HepG2 (cell line): ENCODE results near the gene RIPOR3. TPM values are rescaled to one million over a fixed set of nuclear protein-coding genes. Genes with fewer than 3 reads are reported as not detected.

Experiments
- CAMTA2 ChIP-seq: sonication (generic); formaldehyde crosslinking; IDR thresholded peaks from 2 replicates; pipeline ENCODE4 v1.4.0; 2020; ENCODE audit warnings: mild to moderate bottlenecking, missing genetic modification reagents, borderline replicate concordance
- ETV6 ChIP-seq: sonication (generic); formaldehyde crosslinking; conservative IDR thresholded peaks from 2 replicates; pipeline ENCODE4 v1.4.0; 2020; ENCODE audit warnings: missing genetic modification reagents
- GPN1 ChIP-seq: sonication (generic); formaldehyde crosslinking; IDR thresholded peaks from 2 replicates; pipeline ENCODE4 v1.5.1; 2020; ENCODE audit warnings: missing genetic modification reagents, borderline replicate concordance
- GTF3A ChIP-seq: sonication (generic); formaldehyde crosslinking; conservative IDR thresholded peaks from 2 replicates; pipeline ENCODE4 v1.4.0; 2020; ENCODE audit warnings: mild to moderate bottlenecking, missing genetic modification reagents
- MED1 ChIP-seq: sonication (generic); formaldehyde crosslinking; IDR thresholded peaks from 2 replicates; pipeline ENCODE4 v1.4.0; 2020; ENCODE audit warnings: missing genetic modification reagents
- SALL1 ChIP-seq: sonication (generic); formaldehyde crosslinking; IDR thresholded peaks from 2 replicates; pipeline ENCODE4 v1.8.0; 2022; ENCODE audit warnings: mild to moderate bottlenecking, missing genetic modification reagents
- SP5 ChIP-seq: IDR thresholded peaks from 2 replicates; pipeline ENCODE4 v1.6.1; 2016; ENCODE audit warnings: low read depth, borderline replicate concordance
- STAT6 ChIP-seq: sonication (generic); formaldehyde crosslinking; IDR thresholded peaks from 2 replicates; pipeline ENCODE4 v1.4.0; 2020; ENCODE audit warnings: missing genetic modification reagents, mild to moderate bottlenecking, borderline replicate concordance
- ZEB1 ChIP-seq: IDR thresholded peaks from 2 replicates; pipeline ENCODE4 v1.6.1; 2012; ENCODE audit warnings: mild to moderate bottlenecking, low read depth, inconsistent platforms; ENCODE audit not compliant: insufficient replicate concordance
- ZFY ChIP-seq: sonication (generic); formaldehyde crosslinking; IDR thresholded peaks from 2 replicates; pipeline ENCODE4 v1.4.0; 2020; ENCODE audit warnings: missing genetic modification reagents
- ZGPAT ChIP-seq: IDR thresholded peaks from 2 replicates; pipeline ENCODE4 v1.6.1; 2016; ENCODE audit warnings: mild to moderate bottlenecking
- ZNF230 ChIP-seq: sonication (generic); formaldehyde crosslinking; IDR thresholded peaks from 2 replicates; pipeline ENCODE4 v1.4.0; 2020; ENCODE audit warnings: mild to moderate bottlenecking, missing genetic modification reagents
- ZNF264 ChIP-seq: sonication (generic); formaldehyde crosslinking; IDR thresholded peaks from 2 replicates; pipeline ENCODE4 v1.4.0; 2020; ENCODE audit warnings: missing genetic modification reagents
- ZNF30 ChIP-seq: sonication (generic); formaldehyde crosslinking; IDR thresholded peaks from 2 replicates; pipeline ENCODE4 v1.5.0; 2020; ENCODE audit warnings: mild to moderate bottlenecking, missing genetic modification reagents
- ZNF557 ChIP-seq: sonication (generic); formaldehyde crosslinking; IDR thresholded peaks from 2 replicates; pipeline ENCODE4 v1.4.0; 2020; ENCODE audit warnings: missing genetic modification reagents
- ZNF749 ChIP-seq: sonication (generic); formaldehyde crosslinking; IDR thresholded peaks from 2 replicates; pipeline ENCODE4 v1.8.0; 2022; ENCODE audit warnings: mild to moderate bottlenecking, missing genetic modification reagents, moderate library complexity, borderline replicate concordance
- polyA plus RNA-seq, 8 experiments: library from polyadenylated mRNA; depleted of rRNA in 3 of 8; stranded (reverse) in 7 of 8; unstranded in 1 of 8; fragments of >200 nt; fragmentation: Illumina TruSeq in 4 of 8; extraction: Trizol in 4 of 8; gene quantifications; 2 replicates each; pipeline versions ENCODE4 v1.2.1 to v1.2.3, GENCODE V29; 2011 to 2016; ENCODE audit warnings: low read depth in 4 of 8, missing spikeins in 1 of 8, mixed read lengths in 1 of 8; ENCODE audit not compliant: insufficient read depth in 1 of 8
- total RNA-seq, 5 experiments: library from RNA; depleted of rRNA; stranded (reverse); fragments of >200 nt; fragmentation: Illumina TruSeq; extraction: Trizol; gene quantifications; 2 replicates each; pipeline ENCODE4 v1.2.3, GENCODE V29; 2016; ENCODE audit warnings: low read depth in 1 of 5
- TF ChIP-seq, protein P1 (sequence below): conservative IDR thresholded peaks from 2 replicates; pipeline ENCODE4 v1.6.1; 2018; ENCODE audit warnings: missing genetic modification reagents
- TF ChIP-seq, protein P2 (sequence below): sonication (generic); formaldehyde crosslinking; IDR thresholded peaks from 2 replicates; pipeline ENCODE4 v1.4.0; 2020; ENCODE audit warnings: missing genetic modification reagents; ENCODE audit errors: not compliant biosample characterization
- TF ChIP-seq, protein P3 (sequence below): IDR thresholded peaks from 2 replicates; pipeline ENCODE4 v1.6.1; 2016
- TF ChIP-seq, protein P4 (sequence below): sonication (generic); formaldehyde crosslinking; IDR thresholded peaks from 2 replicates; pipeline ENCODE4 v1.4.0; 2020; ENCODE audit warnings: low read depth, mild to moderate bottlenecking, missing genetic modification reagents

The RIPOR3 gene
- total and polyA plus RNA-seq, 2 of the 13 experiments (the other 11 are each of a cell fraction or from before 2014, with no cell fraction given): 0.18 TPM; not detected in 1

- TF ChIP-seq, protein P1, sequence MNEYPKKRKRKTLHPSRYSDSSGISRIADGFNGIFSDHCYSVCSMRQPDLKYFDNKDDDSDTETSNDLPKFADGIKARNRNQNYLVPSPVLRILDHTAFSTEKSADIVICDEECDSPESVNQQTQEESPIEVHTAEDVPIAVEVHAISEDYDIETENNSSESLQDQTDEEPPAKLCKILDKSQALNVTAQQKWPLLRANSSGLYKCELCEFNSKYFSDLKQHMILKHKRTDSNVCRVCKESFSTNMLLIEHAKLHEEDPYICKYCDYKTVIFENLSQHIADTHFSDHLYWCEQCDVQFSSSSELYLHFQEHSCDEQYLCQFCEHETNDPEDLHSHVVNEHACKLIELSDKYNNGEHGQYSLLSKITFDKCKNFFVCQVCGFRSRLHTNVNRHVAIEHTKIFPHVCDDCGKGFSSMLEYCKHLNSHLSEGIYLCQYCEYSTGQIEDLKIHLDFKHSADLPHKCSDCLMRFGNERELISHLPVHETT (CRISPR knock-in tag): 0 out of 2 replicates have a peak, but pooled peaks have one; percentile 22
- TF ChIP-seq ZNF30 (CRISPR knock-in tag): no peak
- peak; percentile 40 for TF ChIP-seq ZFY
- TF ChIP-seq ZNF749: no peak
- no peak for TF ChIP-seq GTF3A (CRISPR knock-in tag)
- peak; percentile 71 for TF ChIP-seq MED1 (CRISPR knock-in tag)
- TF ChIP-seq, protein P2, sequence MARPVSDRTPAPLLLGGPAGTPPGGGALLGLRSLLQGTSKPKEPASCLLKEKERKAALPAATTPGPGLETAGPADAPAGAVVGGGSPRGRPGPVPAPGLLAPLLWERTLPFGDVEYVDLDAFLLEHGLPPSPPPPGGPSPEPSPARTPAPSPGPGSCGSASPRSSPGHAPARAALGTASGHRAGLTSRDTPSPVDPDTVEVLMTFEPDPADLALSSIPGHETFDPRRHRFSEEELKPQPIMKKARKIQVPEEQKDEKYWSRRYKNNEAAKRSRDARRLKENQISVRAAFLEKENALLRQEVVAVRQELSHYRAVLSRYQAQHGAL: no peak
- no peak for TF ChIP-seq GPN1 (CRISPR knock-in tag)
- peak; percentile 88 for TF ChIP-seq ZEB1
- TF ChIP-seq ZNF557 (CRISPR knock-in tag): peak; percentile 82; the same call in 1 of the 2 replicates
- TF ChIP-seq, protein P3, sequence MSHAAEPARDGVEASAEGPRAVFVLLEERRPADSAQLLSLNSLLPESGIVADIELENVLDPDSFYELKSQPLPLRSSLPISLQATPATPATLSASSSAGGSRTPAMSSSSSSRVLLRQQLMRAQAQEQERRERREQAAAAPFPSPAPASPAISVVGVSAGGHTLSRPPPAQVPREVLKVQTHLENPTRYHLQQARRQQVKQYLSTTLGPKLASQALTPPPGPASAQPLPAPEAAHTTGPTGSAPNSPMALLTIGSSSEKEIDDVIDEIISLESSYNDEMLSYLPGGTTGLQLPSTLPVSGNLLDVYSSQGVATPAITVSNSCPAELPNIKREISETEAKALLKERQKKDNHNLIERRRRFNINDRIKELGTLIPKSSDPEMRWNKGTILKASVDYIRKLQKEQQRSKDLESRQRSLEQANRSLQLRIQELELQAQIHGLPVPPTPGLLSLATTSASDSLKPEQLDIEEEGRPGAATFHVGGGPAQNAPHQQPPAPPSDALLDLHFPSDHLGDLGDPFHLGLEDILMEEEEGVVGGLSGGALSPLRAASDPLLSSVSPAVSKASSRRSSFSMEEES (CRISPR knock-in tag): peak; percentile 90
- TF ChIP-seq ZNF230 (CRISPR knock-in tag): 0 out of 2 replicates have a peak, but pooled peaks have one; percentile 23
- no peak for TF ChIP-seq STAT6 (CRISPR knock-in tag)
- TF ChIP-seq SP5 (CRISPR knock-in tag): peak; percentile 53; the same call in 1 of the 2 replicates
- TF ChIP-seq ZGPAT: peak; percentile 68
- TF ChIP-seq ZNF264 (CRISPR knock-in tag): peak; percentile 62; the same call in 1 of the 2 replicates
- TF ChIP-seq CAMTA2 (CRISPR knock-in tag): 0 out of 2 replicates have a peak, but pooled peaks have one; percentile 61
- peak; percentile 86 for TF ChIP-seq SALL1 (CRISPR knock-in tag)
- TF ChIP-seq ETV6: no peak
- TF ChIP-seq, protein P4, sequence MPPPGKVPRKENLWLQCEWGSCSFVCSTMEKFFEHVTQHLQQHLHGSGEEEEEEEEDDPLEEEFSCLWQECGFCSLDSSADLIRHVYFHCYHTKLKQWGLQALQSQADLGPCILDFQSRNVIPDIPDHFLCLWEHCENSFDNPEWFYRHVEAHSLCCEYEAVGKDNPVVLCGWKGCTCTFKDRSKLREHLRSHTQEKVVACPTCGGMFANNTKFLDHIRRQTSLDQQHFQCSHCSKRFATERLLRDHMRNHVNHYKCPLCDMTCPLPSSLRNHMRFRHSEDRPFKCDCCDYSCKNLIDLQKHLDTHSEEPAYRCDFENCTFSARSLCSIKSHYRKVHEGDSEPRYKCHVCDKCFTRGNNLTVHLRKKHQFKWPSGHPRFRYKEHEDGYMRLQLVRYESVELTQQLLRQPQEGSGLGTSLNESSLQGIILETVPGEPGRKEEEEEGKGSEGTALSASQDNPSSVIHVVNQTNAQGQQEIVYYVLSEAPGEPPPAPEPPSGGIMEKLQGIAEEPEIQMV (CRISPR knock-in tag): no peak
These were observed 66.9 kb downstream of the RIPOR3 start (continued) for GRCh38 chr20:50624351-50625016.
